HEK293 (cell line): ENCODE data around the gene C1QTNF12.

Experiments
- CTCF ChIP-seq: fragments of 450-650 bp; formaldehyde crosslinking; IDR thresholded peaks from 2 replicates; pipeline ENCODE4 v1.5.1; 2016; ENCODE audit warnings: missing biosample characterization, missing genetic modification characterization
- PRDM6 ChIP-seq: fragments of 450-650 bp; formaldehyde crosslinking; IDR thresholded peaks from 2 replicates; pipeline ENCODE4 v1.5.1; 2017; ENCODE audit warnings: missing biosample characterization, missing genetic modification characterization
- ZNF174 ChIP-seq: fragments of 450-650 bp; formaldehyde crosslinking; IDR thresholded peaks from 2 replicates; pipeline ENCODE4 v1.5.0; 2017; ENCODE audit warnings: missing biosample characterization, mild to moderate bottlenecking, missing genetic modification characterization
- ZNF335 ChIP-seq: fragments of 450-650 bp; formaldehyde crosslinking; conservative IDR thresholded peaks from 2 replicates; pipeline ENCODE4 v1.5.1; 2016; ENCODE audit warnings: missing biosample characterization, missing genetic modification characterization
- ZNF701 ChIP-seq: fragments of 450-650 bp; formaldehyde crosslinking; IDR thresholded peaks from 2 replicates; pipeline ENCODE4 v1.5.1; 2016; ENCODE audit warnings: missing biosample characterization, missing genetic modification characterization
- TF ChIP-seq, protein P1 (sequence below): fragments of 450-650 bp; formaldehyde crosslinking; IDR thresholded peaks from 2 replicates; pipeline ENCODE4 v1.5.1; 2016; ENCODE audit warnings: missing biosample characterization, missing genetic modification characterization

DNA sequence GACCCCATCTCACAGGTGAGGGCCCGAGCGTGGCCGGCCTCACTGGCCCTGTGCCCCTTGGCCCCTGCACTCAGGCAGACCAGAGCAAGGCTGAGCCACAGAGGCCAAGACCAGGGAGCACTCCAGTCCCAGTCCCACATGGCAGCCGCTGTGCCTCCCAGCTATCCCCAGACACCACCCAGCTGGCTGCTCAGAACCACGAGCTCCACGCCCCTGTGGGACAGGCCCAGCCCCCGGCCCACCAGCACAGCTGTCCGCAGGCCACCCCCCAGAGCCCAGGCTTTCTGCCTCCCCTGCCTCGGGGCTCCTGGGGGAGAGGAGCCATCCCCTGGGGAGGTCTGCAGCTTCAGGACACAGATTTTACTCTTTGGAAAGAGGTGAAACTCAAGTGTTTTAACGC, 9.1 kb upstream of the C1QTNF12 start:
- no peak for TF ChIP-seq CTCF (tag by site-specific recombination)
- no peak for TF ChIP-seq ZNF701 (tag by site-specific recombination)
- TF ChIP-seq, protein P1, sequence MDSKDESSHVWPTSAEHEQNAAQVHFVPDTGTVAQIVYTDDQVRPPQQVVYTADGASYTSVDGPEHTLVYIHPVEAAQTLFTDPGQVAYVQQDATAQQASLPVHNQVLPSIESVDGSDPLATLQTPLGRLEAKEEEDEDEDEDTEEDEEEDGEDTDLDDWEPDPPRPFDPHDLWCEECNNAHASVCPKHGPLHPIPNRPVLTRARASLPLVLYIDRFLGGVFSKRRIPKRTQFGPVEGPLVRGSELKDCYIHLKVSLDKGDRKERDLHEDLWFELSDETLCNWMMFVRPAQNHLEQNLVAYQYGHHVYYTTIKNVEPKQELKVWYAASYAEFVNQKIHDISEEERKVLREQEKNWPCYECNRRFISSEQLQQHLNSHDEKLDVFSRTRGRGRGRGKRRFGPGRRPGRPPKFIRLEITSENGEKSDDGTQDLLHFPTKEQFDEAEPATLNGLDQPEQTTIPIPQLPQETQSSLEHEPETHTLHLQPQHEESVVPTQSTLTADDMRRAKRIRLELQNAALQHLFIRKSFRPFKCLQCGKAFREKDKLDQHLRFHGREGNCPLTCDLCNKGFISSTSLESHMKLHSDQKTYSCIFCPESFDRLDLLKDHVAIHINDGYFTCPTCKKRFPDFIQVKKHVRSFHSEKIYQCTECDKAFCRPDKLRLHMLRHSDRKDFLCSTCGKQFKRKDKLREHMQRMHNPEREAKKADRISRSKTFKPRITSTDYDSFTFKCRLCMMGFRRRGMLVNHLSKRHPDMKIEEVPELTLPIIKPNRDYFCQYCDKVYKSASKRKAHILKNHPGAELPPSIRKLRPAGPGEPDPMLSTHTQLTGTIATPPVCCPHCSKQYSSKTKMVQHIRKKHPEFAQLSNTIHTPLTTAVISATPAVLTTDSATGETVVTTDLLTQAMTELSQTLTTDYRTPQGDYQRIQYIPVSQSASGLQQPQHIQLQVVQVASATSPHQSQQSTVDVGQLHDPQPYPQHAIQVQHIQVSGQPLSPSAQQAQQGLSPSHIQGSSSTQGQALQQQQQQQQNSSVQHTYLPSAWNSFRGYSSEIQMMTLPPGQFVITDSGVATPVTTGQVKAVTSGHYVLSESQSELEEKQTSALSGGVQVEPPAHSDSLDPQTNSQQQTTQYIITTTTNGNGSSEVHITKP (tag by site-specific recombination), result no peak
- no peak for TF ChIP-seq ZNF174 (tag by site-specific recombination)
- no peak for TF ChIP-seq PRDM6
- no peak for TF ChIP-seq ZNF335
